Naive thymus-derived CD4-positive, alpha-beta T cell (primary cell): ENCODE results near the gene SIGLEC6. TPM values are rescaled to one million over a fixed set of nuclear protein-coding genes. Genes with fewer than 3 reads are reported as not detected.

ENCODE experiments used
- ATAC-seq: fragments of 150-1000 bp; cut with Tn5 transposase; 2 replicates; pipeline ENCODE4 v1.10.0; 2021; ENCODE audit warnings: mild to moderate bottlenecking, moderate library complexity
- CTCF ChIA-PET: fragments of 350-600 bp; sonication (Branson Sonifier 250); formaldehyde crosslinking; loops from one replicate; lab custom pipeline; 2021; ENCODE audit warnings: antibody characterized with exemption; lab: Charles Lee
- POLR2A ChIA-PET: fragments of 350-600 bp; sonication (Branson Sonifier 250); formaldehyde crosslinking; loops from one replicate; lab custom pipeline; 2021; ENCODE audit warnings: antibody characterized with exemption, inconsistent platforms; lab: Charles Lee
- DNase-seq, 9 donors: peaks; one replicate each; pipeline versions ENCODE4 v3.0.0 to v3.0.0-alpha.2; 2020 to 2022; ENCODE audit warnings: mixed read lengths in 1 of 9
- H3K27ac ChIP-seq: one replicate; pipeline ENCODE4 v1.7.0; 2013; ENCODE audit warnings: mild to moderate bottlenecking, low read depth, low read length, moderate library complexity
- H3K27me3 ChIP-seq, 2 donors: one replicate each; pipeline ENCODE4 v1.7.0; 2013; ENCODE audit warnings: low read length in 2 of 2, mild to moderate bottlenecking in 2 of 2, moderate library complexity in 2 of 2; ENCODE audit not compliant: control insufficient read depth in 2 of 2, insufficient read depth in 2 of 2
- H3K36me3 ChIP-seq, 3 experiments: 1 replicate in 2 of 3; 2 replicates in 1 of 3; pipeline ENCODE4 v1.7.0; 2013; ENCODE audit warnings: low read length in 3 of 3, mild to moderate bottlenecking in 3 of 3, moderate library complexity in 1 of 3; ENCODE audit not compliant: insufficient read depth in 3 of 3, control insufficient read depth in 2 of 3
- H3K4me1 ChIP-seq, 2 donors: one replicate each; pipeline ENCODE4 v1.7.0; 2013; ENCODE audit warnings: low read length in 2 of 2, mild to moderate bottlenecking in 2 of 2, moderate library complexity in 1 of 2; ENCODE audit not compliant: control insufficient read depth in 2 of 2, insufficient read depth in 2 of 2
- H3K4me3 ChIP-seq: 2 replicates; pipeline ENCODE4 v1.7.0; 2013; ENCODE audit warnings: mild to moderate bottlenecking, low read length
- H3K9me3 ChIP-seq, 3 experiments: 1 replicate in 2 of 3; 2 replicates in 1 of 3; pipeline ENCODE4 v1.7.0; 2013; ENCODE audit warnings: low read length in 3 of 3; ENCODE audit not compliant: control insufficient read depth in 2 of 3
- H3K27ac Mint-ChIP-seq, 9 donors: one replicate each; pipeline ENCODE4 v1.8.0; 2020 to 2022; ENCODE audit warnings: mixed read lengths in 9 of 9, mild to moderate bottlenecking in 8 of 9, moderate library complexity in 5 of 9, inconsistent platforms in 2 of 9
- H3K27me3 Mint-ChIP-seq, 5 donors: one replicate each; pipeline ENCODE4 v1.8.0; 2021 to 2022; ENCODE audit warnings: mixed read lengths in 5 of 5, mild to moderate bottlenecking in 1 of 5
- H3K36me3 Mint-ChIP-seq, 5 donors: one replicate each; pipeline ENCODE4 v1.8.0; 2020 to 2022; ENCODE audit warnings: mixed read lengths in 5 of 5, mild to moderate bottlenecking in 3 of 5, inconsistent platforms in 1 of 5
- H3K4me1 Mint-ChIP-seq, 7 donors: one replicate each; pipeline ENCODE4 v1.8.0; 2020 to 2022; ENCODE audit warnings: mixed read lengths in 7 of 7, mild to moderate bottlenecking in 3 of 7, inconsistent platforms in 1 of 7
- H3K4me3 Mint-ChIP-seq, 10 donors: one replicate each; pipeline ENCODE4 v1.8.0; 2020 to 2022; ENCODE audit warnings: mild to moderate bottlenecking in 10 of 10, mixed read lengths in 10 of 10, moderate library complexity in 6 of 10, inconsistent platforms in 2 of 10
- H3K9me3 Mint-ChIP-seq, 11 donors: one replicate each; pipeline ENCODE4 v1.8.0; 2020 to 2022; ENCODE audit warnings: mixed read lengths in 11 of 11, mild to moderate bottlenecking in 4 of 11, inconsistent platforms in 1 of 11, moderate library complexity in 1 of 11
- intact Hi-C, 2 donors: fragments of 100-400 bp; cut with micrococcal nuclease; formaldehyde crosslinking; loops; one replicate each; pipeline ENCODE4 v1.15.1; 2023
- polyA plus RNA-seq, 2 donors: library from polyadenylated mRNA; unstranded; fragments of 300-500 nt; fragmentation: Illumina TruSeq; gene quantifications; one replicate each; pipeline ENCODE4 v1.2.3, GENCODE V29; 2021
- total RNA-seq, 6 experiments: library from RNA in 5 of 6; stranded (reverse) in 5 of 6; gene quantifications; 1 replicate in 5 of 6; 2 replicates in 1 of 6; pipeline ENCODE4 v1.2.3 and lab custom pipeline; 2021 to 2026

Gene SIGLEC6
- total and polyA plus RNA-seq, 7 experiments from 2014 or later = 0.46 to 2.5 (median 0.64) TPM; not detected in 2

- peak; percentile 85 for ATAC-seq
- H3K36me3 ChIP-seq = no peaks in the 10 kb centered on the region
- DNase-seq = peak; percentile 39 to 83 (median 59)
- POLR2A ChIA-PET = no interaction called here
- H3K4me3 Mint-ChIP-seq = no peak overlapping the region
- intact Hi-C loops = loop anchor here (1.0 to 5.0 kb wide), 8 partner anchors 32 to 305 kb away; no protein-coding TSS in a partner anchor
- H3K27ac ChIP-seq = no peak overlapping the region
- H3K9me3 Mint-ChIP-seq = peaks cover 0 to 3% (median 0%) of the 10 kb centered on the region in 11 donors
- no peaks in the 10 kb centered on the region for H3K27me3 ChIP-seq
- no peak overlapping the region for H3K27ac Mint-ChIP-seq
- H3K4me1 Mint-ChIP-seq = peaks cover 0 to 7% (median 0%) of the 10 kb centered on the region in 7 donors
- H3K36me3 Mint-ChIP-seq = no peaks in the 10 kb centered on the region
- no peak overlapping the region for H3K4me3 ChIP-seq
- no peaks in the 10 kb centered on the region for H3K4me1 ChIP-seq
- no peaks in the 10 kb centered on the region for H3K9me3 ChIP-seq
- H3K27me3 Mint-ChIP-seq = peaks cover 17 to 27% (median 20%) of the 10 kb centered on the region in 5 donors
- CTCF ChIA-PET = interaction anchor here (0.6 to 3.2 kb wide), 13 partner anchors 8 to 305 kb away, joined by 3 to 24 read pairs (median 4); no protein-coding TSS in a partner anchor
Measured at GRCh38 chr19:51473009-51473707, 58.3 kb downstream of the SIGLEC6 start.

- Mint-ChIP-seq H3K4me1 (peaks cover 0 to 12% (median 0%) of the 10 kb centered on the region in 7 donors), H3K9me3 (peaks cover 0 to 3% (median 0%) of the 10 kb centered on the region in 11 donors), H3K27me3 (peaks cover 15 to 27% (median 24%) of the 10 kb centered on the region in 5 donors), H3K36me3 (no peaks in the 10 kb centered on the region), H3K27ac (no peak overlapping the region), H3K4me3 (no peak overlapping the region)
- CTCF ChIA-PET = interaction anchor here (0.6 to 3.2 kb wide), 11 partner anchors 9 to 305 kb away, joined by 3 to 24 read pairs (median 4); no protein-coding TSS in a partner anchor
- Histone ChIP-seq H3K27me3 (no peaks in the 10 kb centered on the region), H3K4me1 (no peaks in the 10 kb centered on the region), H3K4me3 (no peak overlapping the region), H3K36me3 (no peaks in the 10 kb centered on the region), H3K27ac (no peak overlapping the region), H3K9me3 (no peaks in the 10 kb centered on the region)
- POLR2A ChIA-PET = no interaction called here
- DNase-seq (no peak), ATAC-seq (no peak)
- intact Hi-C loops = loop anchor here (1.0 to 5.0 kb wide), 8 partner anchors 32 to 306 kb away; no protein-coding TSS in a partner anchor
Measured at GRCh38 chr19:51472607-51473006, 58.9 kb downstream of the SIGLEC6 start.

GRCh38 chr19:51471527-51471926 is 59.9 kb downstream of the SIGLEC6 start:
- peaks cover 0 to 3% (median 0%) of the 10 kb centered on the region in 11 donors for H3K9me3 Mint-ChIP-seq
- H3K4me1 Mint-ChIP-seq = peaks cover 0 to 19% (median 0%) of the 10 kb centered on the region in 7 donors
- no peaks in the 10 kb centered on the region for H3K4me1 ChIP-seq
- DNase-seq (no peak), ATAC-seq (no peak)
- no peaks in the 10 kb centered on the region for H3K9me3 ChIP-seq
- no peaks in the 10 kb centered on the region for H3K36me3 ChIP-seq
- H3K4me3 Mint-ChIP-seq = no peak overlapping the region
- H3K4me3 ChIP-seq = no peak overlapping the region
- H3K36me3 Mint-ChIP-seq = no peaks in the 10 kb centered on the region
- ChIA-PET CTCF (interaction anchor here (0.8 to 1.4 kb wide), 5 partner anchors 10 to 186 kb away, joined by 3 to 8 read pairs (median 3); partner anchors contain the start of gene SIGLEC10), POLR2A (no interaction called here)
- no peak overlapping the region for H3K27ac Mint-ChIP-seq
- peaks cover 13 to 33% (median 24%) of the 10 kb centered on the region in 5 donors for H3K27me3 Mint-ChIP-seq
- H3K27ac ChIP-seq = no peak overlapping the region
- no peaks in the 10 kb centered on the region for H3K27me3 ChIP-seq
- intact Hi-C loops = loop anchor here in 1 of 2 donors (5.0 kb wide), 1 partner anchor 166 kb away; no protein-coding TSS in a partner anchor

GRCh38 chr19:51470966-51471365 is 60.5 kb downstream of the SIGLEC6 start:
- intact Hi-C loops = loop anchor here in 1 of 2 donors (5.0 kb wide), 1 partner anchor 166 kb away; no protein-coding TSS in a partner anchor
- ChIA-PET POLR2A (no interaction called here), CTCF (interaction anchor here (1.2 to 1.4 kb wide), 3 partner anchors 9 to 54 kb away, joined by 3 to 8 read pairs (median 3); partner anchors contain the start of gene SIGLEC10)
- Histone ChIP-seq H3K36me3 (no peaks in the 10 kb centered on the region), H3K9me3 (no peaks in the 10 kb centered on the region), H3K4me3 (no peak overlapping the region), H3K27ac (no peak overlapping the region), H3K27me3 (no peaks in the 10 kb centered on the region), H3K4me1 (no peaks in the 10 kb centered on the region)
- ATAC-seq = no peak
- no peak overlapping the region for H3K4me3 Mint-ChIP-seq
- H3K27me3 Mint-ChIP-seq = peaks cover 13 to 37% (median 21%) of the 10 kb centered on the region in 5 donors
- H3K9me3 Mint-ChIP-seq = no peaks in the 10 kb centered on the region
- peaks cover 0 to 19% (median 0%) of the 10 kb centered on the region in 7 donors for H3K4me1 Mint-ChIP-seq
- DNase-seq = no peak
- H3K27ac Mint-ChIP-seq = no peak overlapping the region
- H3K36me3 Mint-ChIP-seq = no peaks in the 10 kb centered on the region

GRCh38 chr19:51469629-51470028 is 61.8 kb downstream of the SIGLEC6 start:
- Mint-ChIP-seq H3K27me3 (peaks cover 19 to 49% (median 25%) of the 10 kb centered on the region in 5 donors), H3K9me3 (no peaks in the 10 kb centered on the region), H3K4me3 (no peak overlapping the region), H3K27ac (no peak overlapping the region), H3K36me3 (no peaks in the 10 kb centered on the region), H3K4me1 (peaks cover 0 to 19% (median 0%) of the 10 kb centered on the region in 7 donors)
- CTCF ChIA-PET = interaction anchor here (0.6 to 1.0 kb wide), 3 partner anchors 17 to 49 kb away, joined by 3 to 5 read pairs (median 4); no protein-coding TSS in a partner anchor
- Histone ChIP-seq H3K27me3 (no peaks in the 10 kb centered on the region), H3K4me1 (no peaks in the 10 kb centered on the region), H3K4me3 (no peak overlapping the region), H3K9me3 (no peaks in the 10 kb centered on the region), H3K36me3 (no peaks in the 10 kb centered on the region), H3K27ac (no peak overlapping the region)
- no peak for ATAC-seq
- POLR2A ChIA-PET = no interaction called here
- intact Hi-C loops = loop anchor here in 1 of 2 donors (5.0 kb wide), 1 partner anchor 168 kb away; no protein-coding TSS in a partner anchor
- DNase-seq = no peak

GRCh38 chr19:51469162-51469561 is 62.3 kb downstream of the SIGLEC6 start:
- Histone ChIP-seq H3K9me3 (no peaks in the 10 kb centered on the region), H3K27me3 (no peaks in the 10 kb centered on the region), H3K27ac (no peak overlapping the region), H3K4me3 (no peak overlapping the region), H3K36me3 (no peaks in the 10 kb centered on the region), H3K4me1 (no peaks in the 10 kb centered on the region)
- peaks cover 0 to 19% (median 0%) of the 10 kb centered on the region in 7 donors for H3K4me1 Mint-ChIP-seq
- no peaks in the 10 kb centered on the region for H3K36me3 Mint-ChIP-seq
- no peak for DNase-seq
- no peak for ATAC-seq
- no peak overlapping the region for H3K4me3 Mint-ChIP-seq
- CTCF ChIA-PET = interaction anchor here (0.6 to 1.0 kb wide), 3 partner anchors 21 to 48 kb away, joined by 3 to 4 read pairs (median 3); no protein-coding TSS in a partner anchor
- intact Hi-C loops = no loop called here
- peaks cover 19 to 50% (median 25%) of the 10 kb centered on the region in 5 donors for H3K27me3 Mint-ChIP-seq
- peak overlapping the region in 1 of 9 donors; percentile 0 for H3K27ac Mint-ChIP-seq
- peaks cover 0 to 2% (median 0%) of the 10 kb centered on the region in 11 donors for H3K9me3 Mint-ChIP-seq
- POLR2A ChIA-PET = no interaction called here
